GM12891 (cell line): Measurements from ENCODE around the gene CELF6.

Experiments
- POLR2A ChIP-seq: IDR thresholded peaks from 2 replicates; pipeline ENCODE4 v1.6.1; 2011; ENCODE audit warnings: low read depth, low read length, control low read depth
- POLR2AphosphoS5 ChIP-seq: IDR thresholded peaks from 2 replicates; pipeline ENCODE4 v1.6.1; 2011; ENCODE audit warnings: low read depth, low read length, control low read depth
- SPI1 ChIP-seq: IDR thresholded peaks from 2 replicates; pipeline ENCODE4 v1.6.1; 2011; ENCODE audit warnings: low read depth, low read length, control low read depth
- TAF1 ChIP-seq: IDR thresholded peaks from 2 replicates; pipeline ENCODE4 v1.6.1; 2011; ENCODE audit warnings: low read depth, low read length, control low read depth

GRCh38 chr15:72319985-72320671 is at the start of gene CELF6:
- TF ChIP-seq POLR2AphosphoS5 (no peak), SPI1 (no peak), TAF1 (no peak), POLR2A (no peak)
